GM04504 (cell line): ENCODE measurements around the gene TYMS.

ENCODE experiments used
- DNase-seq: peaks from one replicate; pipeline ENCODE4 v3.0.0-alpha.2; 2012; ENCODE audit warnings: low read depth

The TYMS gene

DNA sequence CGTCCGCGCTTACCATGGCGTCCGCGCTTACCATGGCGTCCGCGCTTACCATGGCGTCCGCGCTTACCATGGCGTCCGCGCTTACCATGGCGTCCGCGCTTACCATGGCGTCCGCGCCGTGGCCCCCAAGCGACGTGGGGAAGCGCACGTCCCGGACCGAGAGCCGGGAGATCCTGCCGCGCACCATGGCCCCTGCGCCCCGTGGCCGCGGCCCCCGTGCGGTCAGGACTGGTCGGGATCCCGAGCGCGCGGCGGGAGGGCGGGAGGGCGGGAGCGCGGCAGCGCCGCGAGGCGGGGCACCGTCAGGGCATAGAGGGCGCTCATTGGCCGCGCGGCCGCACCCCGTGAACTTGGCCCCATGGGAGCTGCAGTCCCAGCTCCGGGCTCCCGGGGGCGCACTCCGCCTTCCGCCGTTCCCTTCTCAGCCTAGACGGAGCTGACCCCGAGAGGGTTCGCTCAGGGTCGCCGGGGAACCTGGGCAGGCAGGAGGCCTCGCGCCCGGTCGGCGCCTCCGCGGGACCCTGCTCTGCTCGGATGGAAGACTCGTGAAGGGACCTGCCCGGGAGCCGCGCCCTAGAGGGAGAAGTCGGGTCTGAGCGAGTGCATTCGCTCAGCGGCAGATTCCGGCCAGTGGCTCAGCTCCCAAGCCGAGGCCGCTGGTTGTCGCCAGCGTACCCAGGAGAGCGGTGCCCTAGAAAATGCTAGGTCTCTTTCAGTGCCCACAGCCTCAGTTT is 55.1 kb downstream of the TYMS start, which contains the start of gene ENOSF1:
ENOSF1 (minus strand) TSS at position 230 of the 734 bp plus-strand sequence; CDS start at position 187, 43 bp downstream.
- DNase-seq = peak; percentile 66

DNA sequence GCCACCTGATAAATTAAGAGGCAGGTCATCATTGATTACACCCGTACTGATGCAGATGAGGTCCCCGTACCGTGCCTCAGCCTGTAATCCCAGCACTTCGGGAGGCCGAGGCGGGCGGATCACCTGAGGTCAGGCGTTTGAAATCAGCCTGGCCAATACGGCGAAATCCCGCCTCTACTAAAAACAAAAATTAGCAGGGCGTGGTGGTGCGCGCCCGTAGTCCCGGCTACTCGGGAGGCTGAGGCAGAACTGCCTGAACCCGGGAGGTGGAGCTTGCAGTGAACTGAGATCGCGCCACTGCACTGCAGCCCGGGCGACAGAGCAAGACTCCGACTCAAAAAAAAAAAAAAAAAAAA is 55.7 kb downstream of the TYMS start:
- no peak for DNase-seq

DNA sequence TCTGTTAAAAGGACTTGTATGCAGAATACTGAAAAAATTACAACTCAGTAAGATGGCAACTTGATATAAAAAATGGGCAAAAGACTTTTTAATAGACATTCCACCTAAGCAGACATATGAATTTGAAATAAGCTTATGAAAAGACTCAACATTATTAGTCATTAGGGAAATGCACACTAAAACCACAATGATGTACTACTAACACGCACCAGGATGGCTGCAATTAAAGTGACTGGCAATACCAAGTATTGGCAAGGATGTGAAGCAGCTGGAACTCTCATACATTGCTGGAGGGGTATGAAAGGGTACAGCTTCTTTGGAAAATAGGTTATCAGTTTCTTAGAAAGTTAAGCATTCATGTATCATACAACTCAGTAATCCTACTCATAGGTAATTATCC is 58.2 kb downstream of the TYMS start:
- peak; percentile 56 for DNase-seq

DNA sequence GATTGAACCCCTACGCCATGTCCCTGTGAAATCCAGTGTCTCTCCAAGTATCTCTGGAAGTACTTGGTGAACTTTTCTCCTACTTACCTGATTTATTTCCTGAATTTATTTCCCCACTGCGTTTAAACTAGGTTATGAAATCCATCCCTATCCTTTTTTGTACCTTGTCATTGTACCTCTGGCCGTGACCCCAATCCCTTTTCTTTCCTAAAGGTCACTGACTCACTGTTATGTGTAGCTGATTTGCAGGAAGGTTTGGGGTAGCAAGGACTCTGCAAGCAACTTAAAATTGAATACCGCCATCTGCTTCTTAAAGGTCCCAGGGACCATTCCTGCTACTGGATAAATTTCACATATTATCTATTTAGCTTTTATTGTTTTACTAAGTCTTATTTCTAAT is 59.5 kb downstream of the TYMS start:
- DNase-seq = no peak
